Measurements from ENCODE around the gene LIPF.
"Not testable (repeated sequence)": the region's sequence is repeated elsewhere in the genome, so short reads cannot be mapped to it uniquely, and the experiment has no call there.

LIPF gene

GRCh38 chr10:88664142-88664541 is at the start of gene LIPF:
Gene LIPF (plus strand): TSS chr10:88664442. CDS start chr10:88667298, 2,856 bp downstream.
- DNase-seq (ENCODE audit: low read depth), result no peak

- no peak for DNase-seq (ENCODE audit: low read depth)
Measured at GRCh38 chr10:88616250-88616977, 47.8 kb upstream of the LIPF start.

- DNase-seq (ENCODE audit: low read depth), result no peak
Measured at GRCh38 chr10:88617772-88618300, 46.4 kb upstream of the LIPF start.

- no peak for DNase-seq (ENCODE audit: low read depth)
Measured at GRCh38 chr10:88618496-88618895, 45.7 kb upstream of the LIPF start.

GRCh38 chr10:88620441-88620840 is 43.8 kb upstream of the LIPF start:
- DNase-seq (ENCODE audit: low read depth), result no peak

GRCh38 chr10:88623835-88624234 is 40.4 kb upstream of the LIPF start:
- DNase-seq (ENCODE audit: low read depth), result no peak

GRCh38 chr10:88624840-88625239 is 39.4 kb upstream of the LIPF start:
- DNase-seq (ENCODE audit: low read depth), result no peak

GRCh38 chr10:88640186-88640585 is 24.1 kb upstream of the LIPF start:
- DNase-seq (ENCODE audit: low read depth), result no peak

- DNase-seq (ENCODE audit: low read depth), result no peak
Measured at GRCh38 chr10:88642209-88642608, 22.0 kb upstream of the LIPF start.

GRCh38 chr10:88642963-88643362 is 21.3 kb upstream of the LIPF start:
- no peak for DNase-seq (ENCODE audit: low read depth)

GRCh38 chr10:88647061-88647615 is 17.1 kb upstream of the LIPF start:
- DNase-seq (ENCODE audit: low read depth), result no peak

GRCh38 chr10:88651101-88651551 is 13.1 kb upstream of the LIPF start:
- DNase-seq (ENCODE audit: low read depth), result no peak

- no peak for DNase-seq (ENCODE audit: low read depth)
Measured at GRCh38 chr10:88652616-88653015, 11.6 kb upstream of the LIPF start.

- no peak for DNase-seq (ENCODE audit: low read depth)
Measured at GRCh38 chr10:88657901-88658300, 6.3 kb upstream of the LIPF start.

GRCh38 chr10:88659725-88660597 is 4.3 kb upstream of the LIPF start:
- no peak for DNase-seq (ENCODE audit: low read depth)

GRCh38 chr10:88660598-88660884 is 3.7 kb upstream of the LIPF start:
- DNase-seq (ENCODE audit: low read depth), result no peak

- no peak for DNase-seq (ENCODE audit: low read depth)
Measured at GRCh38 chr10:88661018-88661417, 3.2 kb upstream of the LIPF start.

GRCh38 chr10:88661577-88661976 is 2.7 kb upstream of the LIPF start:
- DNase-seq (ENCODE audit: low read depth), result no peak

GRCh38 chr10:88663153-88663552 is 1.1 kb upstream of the LIPF start:
- DNase-seq (ENCODE audit: low read depth), result not testable (repeated sequence)

- no peak for DNase-seq (ENCODE audit: low read depth)
Measured at GRCh38 chr10:88668465-88668864, 4.2 kb downstream of the LIPF start.

- DNase-seq (ENCODE audit: low read depth), result no peak
Measured at GRCh38 chr10:88670497-88670896, 6.3 kb downstream of the LIPF start.

- no peak for DNase-seq (ENCODE audit: low read depth)
Measured at GRCh38 chr10:88672041-88672440, 7.8 kb downstream of the LIPF start.
